Stimulated activated CD4-positive, alpha-beta T cell treated with anti-CD3 and anti-CD28 coated beads, TNF-alpha, amount 100 ng/mL, for 48 hours (primary cell): ENCODE data around the gene RARRES2.
"Not testable (repeated sequence)": the region's sequence is repeated elsewhere in the genome, so short reads cannot be mapped to it uniquely, and the experiment has no call there.

Experiments used
- DNase-seq, 3 donors: peaks; one replicate each; pipeline ENCODE4 v3.0.0-alpha.2; 2020; ENCODE audit warnings: low read depth in 3 of 3

RARRES2 gene

GRCh38 chr7:150341263-150342120, at the start of gene RARRES2:
RARRES2 (minus strand) TSS chr7:150341629; CDS start chr7:150340609, 1,020 bp downstream.
- no peak for DNase-seq

- DNase-seq = no peak
Observed at GRCh38 chr7:150390205-150390604, 48.8 kb upstream of the RARRES2 start.

GRCh38 chr7:150389532-150389816, 48.0 kb upstream of the RARRES2 start:
- DNase-seq = no peak

GRCh38 chr7:150388709-150389531, 47.5 kb upstream of the RARRES2 start:
- DNase-seq = no peak

GRCh38 chr7:150388306-150388705, 46.9 kb upstream of the RARRES2 start:
- DNase-seq = no peak

GRCh38 chr7:150385884-150386283, 44.5 kb upstream of the RARRES2 start:
- not testable (repeated sequence) for DNase-seq

GRCh38 chr7:150385302-150385723, 43.9 kb upstream of the RARRES2 start:
- no peak for DNase-seq

GRCh38 chr7:150384406-150385301, 43.2 kb upstream of the RARRES2 start:
- DNase-seq = no peak

- no peak for DNase-seq
Observed at GRCh38 chr7:150383710-150384397, 42.4 kb upstream of the RARRES2 start.

GRCh38 chr7:150382844-150383225, 41.4 kb upstream of the RARRES2 start:
- no peak for DNase-seq

- no peak for DNase-seq
Observed at GRCh38 chr7:150382123-150382843, 40.9 kb upstream of the RARRES2 start.

- no peak for DNase-seq
Observed at GRCh38 chr7:150381785-150382122, 40.3 kb upstream of the RARRES2 start.

GRCh38 chr7:150381096-150381495, 39.7 kb upstream of the RARRES2 start:
- no peak for DNase-seq

GRCh38 chr7:150380463-150380862, 39.0 kb upstream of the RARRES2 start:
- no peak for DNase-seq

- DNase-seq = no peak
Observed at GRCh38 chr7:150379441-150380379, 38.3 kb upstream of the RARRES2 start.

GRCh38 chr7:150378853-150379440, 37.5 kb upstream of the RARRES2 start, which contains the start of gene ZNF775:
ZNF775 (plus strand) TSS chr7:150379330; CDS start chr7:150388471, 9,141 bp downstream.
- peak; percentile 84 to 89 (median 88) for DNase-seq

- no peak for DNase-seq
Observed at GRCh38 chr7:150378115-150378852, 36.9 kb upstream of the RARRES2 start.

GRCh38 chr7:150377635-150378034, 36.2 kb upstream of the RARRES2 start:
- DNase-seq = no peak
